Breast epithelium (tissue), 3 donors: Measurements from ENCODE around the gene BCAS3.

Experiments used
- POLR2AphosphoS5 ChIP-seq, 3 donors: sonication (generic); formaldehyde crosslinking; IDR thresholded peaks; one replicate each; pipeline ENCODE4 v1.6.1; 2017; ENCODE audit warnings: antibody characterized with exemption in 3 of 3
- TF ChIP-seq, protein P1 (sequence below), 3 donors: fragments of 450-650 bp; IDR thresholded peaks; one replicate each; pipeline ENCODE4 v1.5.1; 2016 to 2017; ENCODE audit warnings: antibody characterized with exemption in 3 of 3, mild to moderate bottlenecking in 3 of 3, moderate library complexity in 3 of 3

DNA sequence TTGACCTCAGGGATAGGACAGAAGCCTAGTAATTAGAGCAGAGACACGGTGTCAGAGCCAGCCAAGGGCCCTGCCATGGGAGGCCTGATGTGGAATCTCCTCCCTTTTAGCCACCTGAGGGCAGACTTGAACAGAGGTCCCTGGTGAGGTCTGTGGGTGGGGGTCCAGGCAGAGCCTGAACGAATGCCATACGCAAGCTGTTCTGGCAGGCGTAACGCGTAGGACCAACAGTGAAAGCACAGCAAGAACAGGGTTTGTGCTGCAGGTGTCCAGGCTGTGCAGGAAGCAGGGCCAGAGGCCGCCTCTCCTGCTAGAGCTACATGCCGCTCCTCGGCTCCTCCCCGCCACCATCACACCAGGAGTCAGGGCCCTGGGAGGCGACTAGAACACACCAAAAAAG is 640.1 kb downstream of the BCAS3 start:
- TF ChIP-seq, protein P1, sequence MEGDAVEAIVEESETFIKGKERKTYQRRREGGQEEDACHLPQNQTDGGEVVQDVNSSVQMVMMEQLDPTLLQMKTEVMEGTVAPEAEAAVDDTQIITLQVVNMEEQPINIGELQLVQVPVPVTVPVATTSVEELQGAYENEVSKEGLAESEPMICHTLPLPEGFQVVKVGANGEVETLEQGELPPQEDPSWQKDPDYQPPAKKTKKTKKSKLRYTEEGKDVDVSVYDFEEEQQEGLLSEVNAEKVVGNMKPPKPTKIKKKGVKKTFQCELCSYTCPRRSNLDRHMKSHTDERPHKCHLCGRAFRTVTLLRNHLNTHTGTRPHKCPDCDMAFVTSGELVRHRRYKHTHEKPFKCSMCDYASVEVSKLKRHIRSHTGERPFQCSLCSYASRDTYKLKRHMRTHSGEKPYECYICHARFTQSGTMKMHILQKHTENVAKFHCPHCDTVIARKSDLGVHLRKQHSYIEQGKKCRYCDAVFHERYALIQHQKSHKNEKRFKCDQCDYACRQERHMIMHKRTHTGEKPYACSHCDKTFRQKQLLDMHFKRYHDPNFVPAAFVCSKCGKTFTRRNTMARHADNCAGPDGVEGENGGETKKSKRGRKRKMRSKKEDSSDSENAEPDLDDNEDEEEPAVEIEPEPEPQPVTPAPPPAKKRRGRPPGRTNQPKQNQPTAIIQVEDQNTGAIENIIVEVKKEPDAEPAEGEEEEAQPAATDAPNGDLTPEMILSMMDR (IDR thresholded peaks at IDR 0.05), result no peak
- TF ChIP-seq POLR2AphosphoS5 (IDR thresholded peaks at IDR 0.05), result no peak
